Lower lobe of right lung (tissue), 2 donors: ENCODE results near the gene ASGR1. TPM values are rescaled to one million over a fixed set of nuclear protein-coding genes. Genes with fewer than 3 reads are reported as not detected.

ENCODE experiments used
- ATAC-seq, 2 donors: fragments of 200-7000 bp; cut with Tn5 transposase; one replicate each; pipeline ENCODE4 v1.9.1; 2020 to 2022; ENCODE audit warnings: mild to moderate bottlenecking in 2 of 2, moderate library complexity in 2 of 2
- DNase-seq: peaks from one replicate; pipeline ENCODE4 v3.0.0-alpha.2; 2020
- H3K27ac ChIP-seq: fragments of 200-600 bp; one replicate; pipeline ENCODE4 v1.8.0; 2022
- H3K27me3 ChIP-seq: fragments of 200-600 bp; one replicate; pipeline ENCODE4 v1.8.0; 2022; ENCODE audit warnings: low read depth
- H3K36me3 ChIP-seq: fragments of 200-600 bp; one replicate; pipeline ENCODE4 v1.8.0; 2022; ENCODE audit warnings: mild to moderate bottlenecking
- H3K4me1 ChIP-seq: fragments of 200-600 bp; one replicate; pipeline ENCODE4 v1.8.0; 2022
- H3K4me3 ChIP-seq: fragments of 200-600 bp; one replicate; pipeline ENCODE4 v1.8.0; 2022; ENCODE audit warnings: mild to moderate bottlenecking
- H3K9me3 ChIP-seq: fragments of 200-600 bp; one replicate; pipeline ENCODE4 v1.8.0; 2022
- intact Hi-C: fragments of 100-400 bp; cut with DNase I; formaldehyde crosslinking; loops from one replicate; pipeline ENCODE4 v1.11.0; 2022
- microRNA-seq: library from miRNA; unstranded; fragments of <30 nt; microRNA quantifications from one replicate; pipeline ENCODE4 v1.2.0, GENCODE V29; 2020; ENCODE audit warnings: borderline number of aligned reads
- total RNA-seq: library from RNA; stranded (reverse); fragmentation: NEBNext Ultra II Directional; extraction: Animal tissue kit (Norgen Biotek cat#: 25700); gene quantifications from one replicate; pipeline ENCODE4 v1.2.1, GENCODE V29; 2021
- TF ChIP-seq, protein P1 (sequence below): fragments of 200-600 bp; IDR thresholded peaks from one replicate; pipeline ENCODE4 v1.8.0; 2022; ENCODE audit warnings: antibody characterized with exemption, mild to moderate bottlenecking
- donor health status: DM: no; HTN: yes; CAD: no; lungs with severe emphysema.

ASGR1 gene
- total RNA-seq, 1 donor from 2014 or later: 5.1 TPM

DNA sequence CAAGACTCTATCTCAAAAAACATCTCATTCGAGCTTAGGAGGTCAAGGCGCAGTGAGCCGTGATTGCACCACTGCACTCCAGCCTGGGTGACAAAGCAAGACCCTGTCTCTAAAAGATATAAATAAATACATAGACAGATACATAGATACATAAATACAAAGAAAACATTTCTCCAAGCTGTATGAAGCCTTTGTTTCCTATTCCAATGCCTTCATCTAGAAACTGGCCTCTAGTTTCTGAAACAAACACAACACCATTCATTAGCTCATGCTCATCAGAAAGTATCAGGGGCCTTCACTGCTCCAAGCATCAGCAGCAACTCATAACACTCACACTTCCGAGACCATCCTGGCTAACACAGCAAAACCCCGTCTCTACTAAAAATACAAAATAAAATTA lies 54.2 kb downstream of the ASGR1 start:
- intact Hi-C loops: no loop called here
- DNase-seq (no peak), ATAC-seq (no peak)

DNA sequence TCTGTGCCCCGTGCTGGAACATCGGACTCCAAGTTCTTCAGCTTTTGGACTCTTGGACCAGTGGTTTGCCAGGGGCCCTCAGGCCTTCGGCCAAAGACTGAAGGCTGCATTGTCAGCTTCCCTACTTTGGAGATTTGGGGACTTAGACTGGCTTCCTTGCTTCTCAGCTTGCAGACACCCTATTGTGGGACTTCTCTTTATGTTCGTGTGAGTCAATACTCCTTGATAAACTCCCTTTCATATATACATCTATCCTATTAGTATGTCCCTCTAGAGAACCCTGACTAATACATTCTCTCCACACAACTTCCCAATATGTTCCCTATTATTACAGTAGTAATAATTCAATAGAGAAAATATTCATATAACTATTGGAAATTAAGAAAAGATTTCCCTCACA lies 55.3 kb downstream of the ASGR1 start:
- H3K27ac ChIP-seq: no peak overlapping the region
- ATAC-seq (no peak), DNase-seq (no peak)
- TF ChIP-seq, protein P1, sequence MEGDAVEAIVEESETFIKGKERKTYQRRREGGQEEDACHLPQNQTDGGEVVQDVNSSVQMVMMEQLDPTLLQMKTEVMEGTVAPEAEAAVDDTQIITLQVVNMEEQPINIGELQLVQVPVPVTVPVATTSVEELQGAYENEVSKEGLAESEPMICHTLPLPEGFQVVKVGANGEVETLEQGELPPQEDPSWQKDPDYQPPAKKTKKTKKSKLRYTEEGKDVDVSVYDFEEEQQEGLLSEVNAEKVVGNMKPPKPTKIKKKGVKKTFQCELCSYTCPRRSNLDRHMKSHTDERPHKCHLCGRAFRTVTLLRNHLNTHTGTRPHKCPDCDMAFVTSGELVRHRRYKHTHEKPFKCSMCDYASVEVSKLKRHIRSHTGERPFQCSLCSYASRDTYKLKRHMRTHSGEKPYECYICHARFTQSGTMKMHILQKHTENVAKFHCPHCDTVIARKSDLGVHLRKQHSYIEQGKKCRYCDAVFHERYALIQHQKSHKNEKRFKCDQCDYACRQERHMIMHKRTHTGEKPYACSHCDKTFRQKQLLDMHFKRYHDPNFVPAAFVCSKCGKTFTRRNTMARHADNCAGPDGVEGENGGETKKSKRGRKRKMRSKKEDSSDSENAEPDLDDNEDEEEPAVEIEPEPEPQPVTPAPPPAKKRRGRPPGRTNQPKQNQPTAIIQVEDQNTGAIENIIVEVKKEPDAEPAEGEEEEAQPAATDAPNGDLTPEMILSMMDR: no peak
- no peaks in the 10 kb centered on the region for H3K36me3 ChIP-seq
- peaks cover 7% of the 10 kb centered on the region for H3K4me1 ChIP-seq
- no peaks in the 10 kb centered on the region for H3K9me3 ChIP-seq
- H3K4me3 ChIP-seq: no peak overlapping the region
- intact Hi-C loops: no loop called here
- H3K27me3 ChIP-seq: no peaks in the 10 kb centered on the region

More for the DNA sequence above, 54.2 kb downstream of the ASGR1 start:
- Histone ChIP-seq H3K27ac (no peak overlapping the region), H3K4me3 (no peak overlapping the region), H3K9me3 (no peaks in the 10 kb centered on the region), H3K36me3 (no peaks in the 10 kb centered on the region), H3K27me3 (no peaks in the 10 kb centered on the region), H3K4me1 (peaks cover 7% of the 10 kb centered on the region)
- TF ChIP-seq, protein P1: no peak

Small RNAs within 50 kb of the gene (microRNA-seq; reads per million reads assigned to microRNA genes)
- 1,184 reads per million, percentile 81 among the genes with 10 or more reads in this experiment for gene MIR324

Other genes with a start within 250 kb of the ASGR1 start
- 0.86 TPM for gene ALOX12, start 183.3 kb downstream of the ASGR1 start, total RNA-seq
- gene RNASEK, start 166.7 kb downstream of the ASGR1 start, total RNA-seq: 300 TPM
- gene BCL6B, start 156.3 kb downstream of the ASGR1 start, total RNA-seq: 13.4 TPM
- gene SLC16A13, start 143.4 kb downstream of the ASGR1 start, total RNA-seq: 9.9 TPM
- gene SLC16A11, start 135.3 kb downstream of the ASGR1 start, total RNA-seq: 7.7 TPM
- 7.7 TPM for gene CLEC10A, start 99.1 kb downstream of the ASGR1 start, total RNA-seq
- gene ASGR2, start 64.5 kb downstream of the ASGR1 start, total RNA-seq: 1.3 TPM
- gene DLG4, start 40.5 kb upstream of the ASGR1 start, total RNA-seq: 29.3 TPM
- gene ACADVL, start 40.6 kb upstream of the ASGR1 start, total RNA-seq: 576 TPM
- gene DVL2, start 55.1 kb upstream of the ASGR1 start, total RNA-seq: 46.4 TPM
- gene PHF23, start 60.1 kb upstream of the ASGR1 start, total RNA-seq: 33.9 TPM
- 587 TPM for gene GABARAP, start 63.1 kb upstream of the ASGR1 start, total RNA-seq
- 140 TPM for gene CTDNEP1, start 72.4 kb upstream of the ASGR1 start, total RNA-seq
- gene ELP5, start 72.8 kb upstream of the ASGR1 start, total RNA-seq: 33.2 TPM
- gene CLDN7, start 83.1 kb upstream of the ASGR1 start, total RNA-seq: 98.7 TPM
- gene SLC2A4, start 102.3 kb upstream of the ASGR1 start, total RNA-seq: 1.1 TPM
- 0.41 TPM for gene YBX2, start 115.3 kb upstream of the ASGR1 start, total RNA-seq
- 216 TPM for gene EIF5A, start 128.3 kb upstream of the ASGR1 start, total RNA-seq
- 66.6 TPM for gene GPS2, start 136.0 kb upstream of the ASGR1 start, total RNA-seq
- 35.2 TPM for gene NEURL4, start 150.0 kb upstream of the ASGR1 start, total RNA-seq
- 26.5 TPM for gene ACAP1, start 157.2 kb upstream of the ASGR1 start, total RNA-seq
- 11.0 TPM for gene KCTD11, start 172.8 kb upstream of the ASGR1 start, total RNA-seq
- gene TMEM95, start 175.8 kb upstream of the ASGR1 start, total RNA-seq: not detected
- gene TNK1, start 201.7 kb upstream of the ASGR1 start, total RNA-seq: 4.1 TPM
- gene PLSCR3, start 215.2 kb upstream of the ASGR1 start, total RNA-seq: 27.1 TPM
- gene TMEM256, start 224.7 kb upstream of the ASGR1 start, total RNA-seq: 51.2 TPM
- 9.5 TPM for gene NLGN2, start 228.5 kb upstream of the ASGR1 start, total RNA-seq
- not detected for gene SPEM1, start 241.0 kb upstream of the ASGR1 start, total RNA-seq
- not detected for gene SPEM2, start 246.2 kb upstream of the ASGR1 start, total RNA-seq
- not detected for gene SPEM3, start 249.5 kb upstream of the ASGR1 start, total RNA-seq